ENCODE results near the gene GLCE.
"Not testable (repeated sequence)": the region's sequence is repeated elsewhere in the genome, so short reads cannot be mapped to it uniquely, and the experiment has no call there.

GLCE gene

GRCh38 chr15:69138963-69139362 lies 21.5 kb upstream of the GLCE start:
- no peak for DNase-seq

GRCh38 chr15:69140306-69140705 lies 20.1 kb upstream of the GLCE start:
- DNase-seq: no peak

GRCh38 chr15:69141286-69141701 lies 19.1 kb upstream of the GLCE start:
- DNase-seq: no peak

- DNase-seq: no peak
Measured at GRCh38 chr15:69141833-69142232, 18.6 kb upstream of the GLCE start.

- no peak for DNase-seq
Measured at GRCh38 chr15:69143756-69144436, 16.5 kb upstream of the GLCE start.

DNA sequence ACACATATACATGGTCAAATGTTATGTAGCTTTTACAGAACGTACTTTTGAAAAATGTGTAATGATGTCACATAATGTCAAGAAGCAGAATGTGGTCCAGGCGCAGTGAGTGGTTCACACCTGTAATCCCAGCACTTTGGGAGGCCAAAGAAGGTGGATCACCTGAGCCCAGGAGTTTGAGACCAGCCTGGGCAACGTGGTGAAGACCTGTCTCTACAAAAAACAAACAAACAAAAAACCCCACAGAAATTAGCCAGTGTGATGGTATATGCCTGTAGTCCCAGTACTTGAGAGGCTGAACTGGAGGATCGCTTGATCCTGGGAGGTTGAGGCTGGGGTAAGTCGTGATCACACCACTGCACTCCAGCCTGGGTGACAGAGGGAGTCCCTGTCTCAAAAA lies 15.9 kb upstream of the GLCE start:
- DNase-seq: no peak

GRCh38 chr15:69145149-69145693 lies 15.2 kb upstream of the GLCE start:
- no peak for DNase-seq

GRCh38 chr15:69145694-69146492 lies 14.5 kb upstream of the GLCE start:
- no peak for DNase-seq

DNA sequence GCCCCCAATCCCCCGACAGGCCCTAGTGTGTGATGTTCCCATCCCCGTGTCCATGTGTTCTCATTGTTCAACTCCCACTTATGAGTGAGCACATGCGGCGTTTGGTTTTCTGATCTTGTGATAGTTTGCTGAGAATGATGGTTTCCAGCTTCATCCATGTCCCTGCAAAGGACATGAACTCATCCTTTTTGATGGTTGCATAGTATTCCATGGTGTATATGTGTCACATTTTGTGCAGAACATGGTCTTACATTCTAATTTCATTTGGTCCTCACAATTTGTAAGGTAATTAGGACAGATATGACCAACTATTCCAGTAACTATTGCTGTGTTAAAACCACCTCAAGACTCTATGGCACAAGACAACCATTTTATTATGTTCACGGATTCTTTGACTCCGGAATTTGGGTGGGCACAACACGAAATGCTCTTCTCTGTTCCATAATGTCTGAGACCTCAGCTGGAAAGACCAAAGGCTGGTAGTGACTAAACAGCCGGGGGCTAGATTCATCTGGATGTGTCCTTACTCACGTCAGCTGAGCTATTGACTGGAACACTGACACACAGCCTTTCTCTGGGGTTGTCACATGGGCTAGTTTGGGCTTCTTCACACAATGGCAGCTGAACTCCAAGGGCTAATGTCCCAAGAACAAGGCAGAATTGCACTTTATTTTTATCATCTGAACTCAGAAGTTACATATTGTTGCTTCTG lies 13.6 kb upstream of the GLCE start:
- DNase-seq: no peak

- no peak for DNase-seq
Measured at GRCh38 chr15:69148465-69148864, 12.0 kb upstream of the GLCE start.

DNA sequence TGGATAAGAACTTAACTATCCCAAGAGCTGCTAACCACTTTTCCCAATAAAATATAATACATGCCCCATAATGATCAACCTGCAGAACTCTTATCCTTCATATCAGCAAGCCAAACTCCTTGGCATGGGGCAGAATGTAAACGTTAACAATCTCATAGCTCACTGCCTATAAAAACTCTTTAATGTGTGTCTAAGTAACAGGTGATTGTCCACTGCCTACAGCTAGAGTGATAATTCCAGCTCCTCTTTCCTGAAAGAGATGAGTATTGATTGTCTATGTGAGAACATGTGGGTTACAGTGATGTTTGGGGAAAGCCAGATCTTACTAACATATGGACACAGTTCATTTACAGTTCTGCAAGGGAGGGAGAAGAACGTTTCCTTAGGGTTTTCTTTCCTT lies 11.3 kb upstream of the GLCE start:
- no peak for DNase-seq

DNA sequence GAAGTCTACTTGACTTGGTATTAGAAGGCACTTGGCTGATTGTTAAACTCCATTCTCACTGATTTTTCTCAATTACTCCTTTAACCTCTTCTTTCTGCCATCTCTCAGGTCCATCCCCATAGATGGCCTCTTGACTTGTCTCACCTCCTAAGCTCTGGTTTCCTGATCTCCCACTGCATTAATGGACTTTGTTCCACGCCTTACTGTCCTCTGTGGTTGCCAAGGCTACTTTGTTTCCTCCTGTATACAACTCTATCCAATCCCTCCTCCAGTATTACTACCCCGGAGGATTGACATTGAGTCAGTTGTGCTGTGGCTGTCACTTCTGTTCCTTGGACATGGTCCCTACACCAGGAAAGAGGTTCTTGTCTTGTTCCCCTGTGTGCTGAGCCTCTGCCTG lies 10.6 kb upstream of the GLCE start:
- DNase-seq: no peak

DNA sequence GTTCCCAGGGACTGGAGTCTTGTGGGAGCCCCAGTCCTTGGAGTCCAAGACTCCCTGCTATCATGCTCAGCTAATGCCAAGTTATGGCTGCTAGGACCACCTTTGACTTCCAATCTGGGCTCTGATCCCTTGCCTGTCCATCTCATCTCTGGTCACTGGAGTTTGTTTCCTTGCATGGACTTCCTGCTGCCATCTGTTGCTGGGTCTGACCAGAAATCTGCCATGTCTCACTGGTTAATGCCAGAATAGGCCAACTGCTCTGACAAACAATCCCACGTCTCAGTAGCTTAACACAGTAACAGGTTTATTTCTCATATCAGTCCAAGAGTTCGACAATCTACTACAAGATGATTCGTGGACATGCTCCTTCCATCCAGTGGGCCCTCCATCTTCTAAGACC lies 10.1 kb upstream of the GLCE start:
- DNase-seq: no peak

GRCh38 chr15:69150841-69151240 lies 9.6 kb upstream of the GLCE start:
- DNase-seq: no peak

- DNase-seq: no peak
Measured at GRCh38 chr15:69153046-69153445, 7.4 kb upstream of the GLCE start.

DNA sequence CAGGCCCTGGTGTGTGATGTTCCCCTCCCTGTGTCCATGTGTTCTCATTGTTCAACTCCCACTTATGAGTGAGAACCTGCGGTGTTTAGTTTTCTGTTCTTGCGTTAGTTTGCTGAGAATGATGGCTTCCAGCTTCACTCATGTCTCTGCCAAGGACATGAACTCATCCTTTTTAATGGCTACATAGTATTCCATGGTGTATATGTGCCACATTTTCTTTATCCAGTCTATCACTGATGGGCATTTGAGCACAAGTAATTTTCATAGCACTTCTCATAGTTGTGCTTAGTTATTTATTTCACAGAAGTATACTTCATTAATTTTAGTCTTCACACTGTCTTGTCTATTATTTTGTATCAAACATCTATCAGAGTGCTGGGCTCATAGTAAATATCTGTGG lies 6.8 kb upstream of the GLCE start:
- DNase-seq: not testable (repeated sequence)

GRCh38 chr15:69154078-69154477 lies 6.4 kb upstream of the GLCE start:
- DNase-seq: no peak

DNA sequence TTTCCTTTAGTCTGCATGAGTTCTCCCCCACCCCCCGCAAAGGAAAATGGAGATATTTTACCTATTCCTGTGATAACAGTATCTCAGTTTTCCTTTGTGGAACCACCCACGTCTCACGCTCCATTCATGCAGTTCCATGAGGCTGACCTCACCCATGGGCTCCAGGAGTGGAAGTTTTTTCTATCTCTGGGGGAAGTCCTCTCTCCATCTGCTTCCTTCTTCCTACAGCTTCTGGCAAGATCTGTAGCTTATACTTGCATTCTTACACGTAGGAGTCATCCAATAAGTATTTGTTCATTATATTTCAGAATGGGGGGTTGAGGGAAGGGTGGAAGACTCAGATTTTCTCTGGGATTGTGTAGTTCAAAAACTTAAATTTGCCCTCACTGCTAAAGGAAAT lies 5.8 kb upstream of the GLCE start:
- DNase-seq: no peak

- no peak for DNase-seq
Measured at GRCh38 chr15:69156736-69157381, 3.6 kb upstream of the GLCE start.

DNA sequence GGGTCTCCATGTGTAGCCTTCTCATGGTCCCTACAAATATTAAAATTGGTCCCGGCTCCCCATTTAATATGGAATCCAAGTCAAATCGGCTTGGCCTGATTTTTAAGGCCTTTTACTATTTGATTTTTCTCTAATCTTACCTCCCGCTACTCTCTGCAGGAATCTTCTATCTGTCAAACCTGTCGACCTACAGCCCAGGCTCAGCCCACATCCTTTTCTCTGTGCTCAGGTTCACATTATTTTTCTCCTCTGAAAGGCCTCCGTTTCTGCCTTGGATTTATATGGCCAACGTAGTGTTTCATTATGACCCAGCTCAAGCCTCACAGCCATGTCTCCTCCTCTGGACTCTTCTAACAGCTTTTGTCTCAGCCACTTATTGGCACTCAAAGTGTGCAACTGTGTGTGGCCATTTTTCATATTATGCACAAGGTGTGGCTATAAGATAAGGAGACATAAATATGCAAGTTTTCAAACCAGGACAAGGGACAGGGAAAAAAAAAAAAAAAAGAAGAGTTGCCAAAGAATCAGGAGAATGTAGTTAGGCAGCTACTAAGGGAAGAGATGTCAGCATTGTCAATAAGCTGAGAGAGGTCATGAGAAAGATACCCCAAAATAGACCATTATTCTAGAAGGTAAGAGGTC lies 2.1 kb upstream of the GLCE start:
- peak; percentile 89 for DNase-seq

GRCh38 chr15:69158843-69159240 lies 1.6 kb upstream of the GLCE start:
- no peak for DNase-seq

GRCh38 chr15:69159805-69160140 lies 662 bp upstream of the GLCE start:
- DNase-seq: no peak

Data from hematopoietic multipotent progenitor cell treated with erythropoietin and hydrocortisone succinate and interleukin-3 and kit ligand, for 8 days (in vitro differentiated cells).